NOMO-1 treated with DMSO at 0.1 percent for 48 hours (cell line): ENCODE data around the gene TMEM150C.

ENCODE experiments used
- DNase-seq: peaks from one replicate; lab custom pipeline; 2025; ENCODE audit not compliant: unreplicated experiment; lab: John Stamatoyannopoulos, UW

TMEM150C gene

GRCh38 chr4:82519072-82519471 is 42.7 kb downstream of the TMEM150C start:
- no peak for DNase-seq

DNA sequence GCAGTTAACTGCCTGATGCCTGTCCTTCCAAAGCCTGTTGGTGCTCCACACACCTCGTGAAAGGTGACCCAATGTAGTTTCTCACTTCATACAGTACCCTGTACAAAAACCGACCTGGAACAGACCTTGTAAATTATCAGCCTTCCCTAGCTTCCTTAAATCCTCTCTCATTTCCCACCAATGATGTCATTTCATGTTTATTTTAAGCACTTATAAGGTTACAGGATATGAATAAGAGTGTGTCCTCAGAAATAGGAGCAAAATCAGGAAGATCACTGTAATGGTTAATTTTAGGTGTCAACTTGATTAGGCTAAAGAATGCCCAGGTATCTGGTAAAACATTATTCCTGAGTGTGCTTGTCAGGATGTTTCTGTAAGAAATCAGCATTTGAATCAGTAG is 44.7 kb downstream of the TMEM150C start:
- no peak for DNase-seq

GRCh38 chr4:82515705-82516104 is 46.1 kb downstream of the TMEM150C start:
- no peak for DNase-seq

DNA sequence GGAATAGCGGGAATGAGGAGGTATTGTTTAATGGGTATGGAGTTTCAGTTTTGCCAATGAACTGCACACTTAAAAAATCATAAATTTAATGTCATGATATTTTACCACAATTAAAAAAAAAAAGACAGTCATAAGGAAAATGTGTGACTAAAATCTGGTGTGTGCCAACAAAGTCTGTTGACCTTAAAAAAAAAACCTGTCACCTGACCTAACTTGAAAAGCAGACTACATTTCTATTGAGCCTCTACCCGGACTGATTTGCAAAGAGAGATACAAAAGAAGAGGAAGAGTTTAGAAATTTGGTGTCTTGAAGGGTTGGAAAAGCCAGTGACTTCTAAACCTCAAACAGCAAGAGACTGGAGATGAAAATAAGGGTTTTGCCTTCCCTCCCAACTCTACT is 48.4 kb downstream of the TMEM150C start:
- no peak for DNase-seq

DNA sequence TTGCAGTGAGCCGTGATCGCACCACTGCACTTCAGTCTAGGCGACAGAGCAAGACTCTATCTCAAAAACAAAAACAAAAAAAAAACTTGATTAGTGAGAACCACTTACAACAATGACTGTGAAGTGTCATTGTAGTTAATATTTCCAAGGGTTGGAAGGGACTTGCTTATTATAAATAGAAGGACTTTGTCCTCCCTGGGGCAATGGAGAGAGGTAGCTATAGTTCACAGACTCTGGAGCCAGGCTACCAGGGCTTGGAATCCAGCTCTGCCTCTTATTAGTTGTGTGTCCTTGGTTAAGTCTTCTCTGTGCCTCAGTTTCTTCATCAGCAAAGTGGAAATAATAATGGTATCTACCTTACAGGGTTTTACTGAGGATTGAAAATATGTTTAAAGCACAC is 51.6 kb downstream of the TMEM150C start:
- DNase-seq, result no peak

DNA sequence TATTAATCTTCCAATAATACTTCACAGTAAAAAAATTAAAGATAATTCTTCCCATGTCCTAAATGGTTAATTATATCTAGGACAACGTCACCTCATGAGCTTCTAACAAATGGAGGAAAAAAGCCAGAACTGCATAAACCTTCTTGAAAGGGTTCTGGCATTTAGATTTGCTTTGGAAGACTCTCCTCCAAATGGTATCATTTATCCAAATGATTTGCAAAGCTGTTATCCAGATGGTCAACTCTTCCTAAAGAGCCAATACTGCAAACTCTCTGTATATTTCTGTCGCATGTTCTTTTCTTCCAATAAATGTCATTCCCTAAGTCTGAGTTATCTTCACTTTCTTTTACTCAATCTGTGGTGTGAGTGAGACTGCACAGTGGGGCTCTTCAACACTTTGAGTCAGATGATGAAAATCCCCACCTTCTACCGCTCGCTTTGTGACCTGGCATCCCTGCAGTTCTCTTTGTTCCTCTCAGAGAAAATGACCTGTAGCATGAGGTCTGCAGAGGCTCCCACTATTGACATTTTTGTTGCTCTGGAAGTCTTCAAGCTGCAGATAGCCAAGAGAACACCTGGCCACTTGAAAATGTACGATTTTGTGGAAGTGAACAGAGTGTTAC is 52.9 kb downstream of the TMEM150C start:
- DNase-seq, result no peak

DNA sequence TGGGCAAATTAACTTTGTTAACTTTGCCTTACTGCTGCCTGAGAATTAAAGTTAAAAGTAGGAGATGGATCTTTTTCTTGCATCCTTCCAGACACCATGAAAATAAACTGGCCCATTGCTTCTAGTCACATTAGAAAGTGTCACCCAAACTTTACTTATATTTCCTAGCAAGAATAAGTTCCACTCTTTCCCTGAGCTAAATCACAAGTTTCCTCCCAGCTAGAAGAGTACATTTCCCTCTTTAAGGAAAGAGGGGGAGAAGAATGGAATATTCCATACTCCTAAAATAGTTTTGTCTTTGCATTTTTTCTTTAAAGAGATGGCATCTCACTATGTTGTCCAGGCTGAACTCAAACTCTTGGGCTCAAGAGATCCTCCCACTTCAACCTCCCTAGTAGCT is 53.8 kb downstream of the TMEM150C start:
- no peak for DNase-seq

- no peak for DNase-seq
Observed at GRCh38 chr4:82501154-82501442, 60.7 kb downstream of the TMEM150C start.

DNA sequence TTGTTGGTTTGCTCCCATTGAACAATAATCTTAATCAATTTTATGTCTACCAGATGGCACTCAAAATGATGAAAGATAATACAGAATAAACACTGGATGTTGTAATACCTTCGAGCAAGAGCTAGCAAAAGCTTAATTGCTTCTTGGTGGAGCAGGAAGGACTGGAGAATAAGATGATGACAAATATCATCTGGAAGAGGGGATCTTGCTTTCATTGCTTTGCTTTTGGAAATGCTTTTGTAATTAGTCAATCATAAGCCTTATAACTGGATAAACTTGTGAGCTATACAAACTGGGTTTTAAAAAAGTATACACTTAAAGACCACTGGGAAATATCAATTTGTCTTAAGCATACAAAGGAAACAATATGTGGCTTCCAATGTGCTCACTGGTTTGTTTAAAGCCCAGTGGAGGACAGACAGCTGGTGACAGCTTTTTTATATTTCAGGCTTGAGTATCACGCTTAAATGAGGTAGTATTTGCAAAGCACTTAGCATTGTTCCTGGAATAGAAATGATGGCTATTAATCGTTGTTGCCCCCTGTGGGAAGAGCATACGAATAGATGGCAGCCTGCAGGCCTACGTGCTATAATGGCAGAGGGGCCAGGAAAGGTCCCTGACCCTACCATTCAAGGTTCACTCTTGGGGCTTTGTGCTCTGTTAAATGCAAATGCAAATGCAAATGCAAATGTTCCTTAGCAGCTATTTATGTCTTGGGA is 61.2 kb downstream of the TMEM150C start:
- DNase-seq, result no peak

DNA sequence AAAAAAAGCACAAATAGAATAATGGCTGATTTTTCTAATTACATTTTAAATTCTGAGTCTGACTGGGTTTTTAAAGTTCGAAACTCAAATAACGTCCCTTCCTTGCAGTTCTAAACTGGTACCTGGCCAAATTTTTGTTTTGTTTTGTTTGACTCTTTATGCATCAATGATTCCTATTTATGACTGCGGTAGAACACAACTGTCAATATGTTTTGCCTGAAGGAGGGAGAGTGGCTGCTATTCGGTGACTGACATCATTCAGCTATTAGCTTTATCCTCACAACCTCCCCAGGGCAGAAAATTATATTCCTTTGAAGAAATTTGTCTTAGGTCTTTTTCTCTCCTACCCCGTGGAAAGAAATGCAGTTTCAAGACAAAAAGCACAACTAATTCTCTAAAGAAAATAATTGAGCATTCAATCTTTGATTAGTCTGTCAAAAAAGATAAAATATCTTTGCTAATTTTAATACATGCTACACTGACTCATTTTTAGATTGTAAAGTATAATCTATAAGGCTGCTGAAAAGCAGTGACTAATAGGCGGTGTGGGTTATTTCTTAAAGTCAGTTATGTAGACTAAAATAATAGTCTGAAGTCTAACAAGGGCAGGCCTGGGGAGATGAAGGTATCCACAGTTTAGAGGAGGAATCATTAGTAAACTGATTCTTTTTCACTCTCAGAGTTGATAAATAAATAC is 61.9 kb downstream of the TMEM150C start:
- no peak for DNase-seq

- no peak for DNase-seq
Observed at GRCh38 chr4:82496349-82496748, 65.4 kb downstream of the TMEM150C start.

GRCh38 chr4:82495666-82496065 is 66.1 kb downstream of the TMEM150C start:
- DNase-seq, result no peak

DNA sequence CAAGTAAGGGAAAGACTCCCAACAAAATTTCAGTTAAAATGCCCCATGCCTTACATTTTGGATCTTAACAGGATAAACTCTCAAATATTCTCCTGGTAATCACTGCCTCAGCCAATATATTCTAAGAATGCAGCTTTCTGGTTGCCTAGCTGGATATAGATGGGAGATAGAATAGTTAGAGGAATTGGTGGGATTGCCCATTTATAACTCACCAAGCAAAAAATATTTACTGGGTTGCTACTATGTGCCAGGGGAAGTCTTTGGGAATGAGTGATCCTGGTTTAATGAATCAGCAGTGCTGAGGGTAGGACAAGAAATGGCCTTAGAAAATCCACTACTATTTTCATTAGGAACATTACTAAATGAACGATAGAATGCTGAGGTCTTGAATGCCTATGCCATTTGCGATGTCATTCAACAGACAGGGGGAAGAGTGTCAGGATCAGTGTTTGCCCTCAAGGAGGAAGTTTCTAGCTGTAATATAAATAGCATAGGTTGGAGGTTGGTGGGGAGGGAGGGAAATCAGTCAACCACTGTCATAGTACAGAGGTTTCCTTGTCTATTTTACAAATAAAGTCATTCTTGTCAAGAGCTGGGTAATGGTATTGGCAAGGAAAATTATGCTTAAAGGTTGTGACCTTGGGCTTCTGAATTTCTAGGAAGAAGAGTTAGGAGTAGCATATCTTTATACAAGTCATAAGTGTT is 67.9 kb downstream of the TMEM150C start:
- DNase-seq, result peak; percentile 44

- no peak for DNase-seq
Observed at GRCh38 chr4:82491251-82491960, 70.4 kb downstream of the TMEM150C start.

GRCh38 chr4:82489987-82490386 is 71.8 kb downstream of the TMEM150C start:
- no peak for DNase-seq

GRCh38 chr4:82489076-82489475 is 72.7 kb downstream of the TMEM150C start:
- DNase-seq, result no peak

DNA sequence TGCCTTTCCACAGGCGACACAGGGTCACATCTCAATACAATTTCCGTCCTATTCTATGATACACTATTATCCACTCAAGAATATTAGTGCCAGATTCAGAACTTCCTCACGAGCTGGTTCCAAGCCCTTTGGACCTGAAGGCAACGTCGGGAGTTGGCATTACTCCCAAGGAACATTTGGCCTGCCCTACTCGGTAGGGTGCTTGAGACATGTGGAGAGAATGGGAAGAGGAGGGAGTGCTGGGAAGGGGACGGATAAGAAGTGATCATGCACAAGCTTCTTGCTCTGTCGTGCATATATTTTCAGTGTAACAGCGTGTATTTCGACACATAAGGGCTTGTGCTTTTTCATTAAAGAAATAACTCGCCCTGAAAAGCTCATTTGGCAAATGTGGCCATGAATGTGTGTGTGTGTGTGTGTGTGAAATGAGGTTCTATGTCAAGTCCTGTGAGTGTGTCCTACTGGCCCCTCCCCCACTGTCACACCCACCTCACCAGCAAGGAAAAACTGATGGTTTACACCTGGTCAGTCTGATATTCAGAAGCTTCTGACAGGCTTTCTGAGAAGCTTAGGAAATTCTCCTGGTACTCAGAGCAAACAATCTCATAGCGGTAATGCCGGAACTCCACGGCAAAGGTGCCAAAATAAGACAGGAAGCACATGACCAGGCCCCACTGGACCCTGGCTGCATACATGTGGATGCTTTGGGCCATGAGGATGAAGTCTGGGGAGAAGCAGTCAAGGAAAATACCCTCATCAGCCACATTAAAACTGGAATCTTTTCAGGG is 76.6 kb downstream of the TMEM150C start:
- no peak for DNase-seq

- no peak for DNase-seq
Observed at GRCh38 chr4:82482387-82482786, 79.4 kb downstream of the TMEM150C start.

GRCh38 chr4:82481506-82481840 is 80.3 kb downstream of the TMEM150C start:
- DNase-seq, result no peak

DNA sequence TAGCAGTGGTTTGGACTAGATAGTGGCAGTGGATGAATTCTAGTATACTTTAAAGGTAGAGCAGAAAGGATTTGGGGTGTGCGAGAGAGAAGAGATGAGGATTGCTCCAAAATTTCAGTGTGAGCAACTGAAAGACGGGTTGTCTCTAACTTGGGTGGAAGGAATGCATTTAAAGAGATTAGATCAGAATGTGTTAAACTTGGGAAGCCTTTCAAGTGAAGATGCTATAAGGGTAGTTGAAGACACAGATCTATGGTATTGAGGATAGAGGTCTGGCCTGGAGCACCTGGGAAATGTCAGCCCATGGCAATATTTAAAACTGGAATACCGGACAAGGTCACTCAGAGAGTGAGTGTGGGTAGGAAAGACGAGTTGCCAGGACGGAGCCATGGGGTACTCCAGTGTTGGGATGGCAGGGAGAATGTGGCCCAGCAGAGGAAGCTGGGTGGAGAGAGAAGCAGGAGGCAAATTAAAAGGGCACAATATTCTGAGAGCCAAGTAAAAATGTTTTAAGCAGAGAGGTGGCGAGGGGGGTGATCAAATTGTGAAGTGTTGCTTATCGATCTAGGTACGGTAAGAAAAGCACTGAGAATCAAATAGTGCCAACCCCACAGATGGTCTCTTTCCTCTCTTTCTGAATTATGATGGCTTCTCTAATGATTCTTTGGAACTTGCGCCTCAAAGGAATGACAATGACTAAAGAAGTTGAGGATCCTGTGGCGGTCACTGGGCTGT is 80.8 kb downstream of the TMEM150C start:
- no peak for DNase-seq
